Osteocyte (in vitro differentiated cells): ENCODE data around the gene MAP7. TPM values are rescaled to one million over a fixed set of nuclear protein-coding genes. Genes with fewer than 3 reads are reported as not detected.

Source experiments
- DNase-seq: peaks from one replicate; pipeline ENCODE4 v3.0.0; 2021; ENCODE audit warnings: mixed read lengths; ENCODE audit not compliant: unreplicated experiment; ENCODE audit errors: extremely low spot score
- H3K27ac Mint-ChIP-seq: one replicate; pipeline ENCODE4 v1.8.0; 2021; ENCODE audit warnings: mild to moderate bottlenecking, mixed read lengths; ENCODE audit not compliant: unreplicated experiment
- H3K27me3 Mint-ChIP-seq: one replicate; pipeline ENCODE4 v1.8.0; 2021; ENCODE audit warnings: mixed read lengths; ENCODE audit not compliant: unreplicated experiment
- H3K36me3 Mint-ChIP-seq: one replicate; pipeline ENCODE4 v1.8.0; 2021; ENCODE audit warnings: mixed read lengths; ENCODE audit not compliant: unreplicated experiment
- H3K4me1 Mint-ChIP-seq: one replicate; pipeline ENCODE4 v1.8.0; 2021; ENCODE audit warnings: mixed read lengths; ENCODE audit not compliant: unreplicated experiment
- H3K4me3 Mint-ChIP-seq: one replicate; pipeline ENCODE4 v1.8.0; 2021; ENCODE audit warnings: mild to moderate bottlenecking, moderate library complexity, mixed read lengths; ENCODE audit not compliant: unreplicated experiment
- H3K9me3 Mint-ChIP-seq: one replicate; pipeline ENCODE4 v1.8.0; 2021; ENCODE audit warnings: mixed read lengths; ENCODE audit not compliant: unreplicated experiment
- total RNA-seq: library from RNA; stranded (reverse); gene quantifications from 2 replicates; pipeline ENCODE4 v1.2.1, GENCODE V29; 2021
- TF ChIP-seq, protein P1 (sequence below): fragments of 200-600 bp; sonication (generic); IDR thresholded peaks from 2 replicates; pipeline ENCODE4 v1.5.0; 2021; ENCODE audit warnings: antibody characterized with exemption, mild to moderate bottlenecking, moderate library complexity

The MAP7 gene
- total RNA-seq, 1 donor from 2014 or later: 0.38 TPM

DNA sequence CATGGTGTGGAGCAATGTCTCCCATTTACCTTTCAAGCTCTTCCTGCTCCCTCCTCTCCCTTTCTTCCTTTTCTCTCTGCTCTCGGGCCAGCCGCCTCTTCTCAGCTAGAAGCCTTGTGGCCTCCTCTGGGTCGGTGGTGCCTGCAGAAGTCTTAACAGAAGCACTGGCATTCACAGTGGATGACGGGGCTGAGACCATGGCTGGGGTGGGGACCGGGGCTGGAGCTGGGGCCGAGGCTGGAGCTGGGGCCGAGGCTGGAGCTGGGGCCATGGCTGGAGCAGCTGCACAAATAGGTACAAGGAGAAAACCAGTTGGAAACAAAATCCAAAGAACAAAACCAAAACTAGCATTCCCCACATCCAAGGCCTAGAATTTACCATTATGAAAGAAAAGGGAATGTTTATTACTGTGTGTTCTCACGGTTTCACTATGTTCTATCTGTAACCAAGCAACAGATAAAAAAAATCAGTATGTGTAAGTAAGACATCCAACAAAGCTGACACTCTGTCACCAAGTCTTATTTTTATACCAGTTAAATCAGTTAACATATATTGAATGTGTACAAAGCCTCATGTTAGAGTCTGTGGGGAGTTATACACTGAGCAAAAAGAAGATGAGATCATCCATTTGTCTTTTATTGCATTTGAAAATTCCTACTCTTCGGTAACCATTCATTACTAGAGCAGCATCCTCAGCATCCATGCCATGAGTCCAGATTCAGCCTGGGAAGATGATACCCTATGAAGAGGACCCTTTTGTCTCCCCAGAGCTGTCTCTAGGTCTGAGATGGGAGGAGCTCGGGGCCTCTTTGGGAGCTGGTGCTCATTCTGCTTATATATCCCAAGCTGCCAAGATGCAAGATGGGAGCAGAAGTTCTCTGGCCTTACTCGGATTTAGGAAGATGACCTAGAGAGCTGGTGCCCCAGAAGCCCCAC is 187.5 kb downstream of the MAP7 start:
- Mint-ChIP-seq H3K36me3 (no peaks in the 10 kb centered on the region), H3K27me3 (peaks cover 38% of the 10 kb centered on the region), H3K27ac (no peak overlapping the region), H3K4me3 (no peak overlapping the region), H3K4me1 (no peaks in the 10 kb centered on the region), H3K9me3 (no peaks in the 10 kb centered on the region)
- DNase-seq: no peak
- TF ChIP-seq, protein P1, sequence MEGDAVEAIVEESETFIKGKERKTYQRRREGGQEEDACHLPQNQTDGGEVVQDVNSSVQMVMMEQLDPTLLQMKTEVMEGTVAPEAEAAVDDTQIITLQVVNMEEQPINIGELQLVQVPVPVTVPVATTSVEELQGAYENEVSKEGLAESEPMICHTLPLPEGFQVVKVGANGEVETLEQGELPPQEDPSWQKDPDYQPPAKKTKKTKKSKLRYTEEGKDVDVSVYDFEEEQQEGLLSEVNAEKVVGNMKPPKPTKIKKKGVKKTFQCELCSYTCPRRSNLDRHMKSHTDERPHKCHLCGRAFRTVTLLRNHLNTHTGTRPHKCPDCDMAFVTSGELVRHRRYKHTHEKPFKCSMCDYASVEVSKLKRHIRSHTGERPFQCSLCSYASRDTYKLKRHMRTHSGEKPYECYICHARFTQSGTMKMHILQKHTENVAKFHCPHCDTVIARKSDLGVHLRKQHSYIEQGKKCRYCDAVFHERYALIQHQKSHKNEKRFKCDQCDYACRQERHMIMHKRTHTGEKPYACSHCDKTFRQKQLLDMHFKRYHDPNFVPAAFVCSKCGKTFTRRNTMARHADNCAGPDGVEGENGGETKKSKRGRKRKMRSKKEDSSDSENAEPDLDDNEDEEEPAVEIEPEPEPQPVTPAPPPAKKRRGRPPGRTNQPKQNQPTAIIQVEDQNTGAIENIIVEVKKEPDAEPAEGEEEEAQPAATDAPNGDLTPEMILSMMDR: no peak

DNA sequence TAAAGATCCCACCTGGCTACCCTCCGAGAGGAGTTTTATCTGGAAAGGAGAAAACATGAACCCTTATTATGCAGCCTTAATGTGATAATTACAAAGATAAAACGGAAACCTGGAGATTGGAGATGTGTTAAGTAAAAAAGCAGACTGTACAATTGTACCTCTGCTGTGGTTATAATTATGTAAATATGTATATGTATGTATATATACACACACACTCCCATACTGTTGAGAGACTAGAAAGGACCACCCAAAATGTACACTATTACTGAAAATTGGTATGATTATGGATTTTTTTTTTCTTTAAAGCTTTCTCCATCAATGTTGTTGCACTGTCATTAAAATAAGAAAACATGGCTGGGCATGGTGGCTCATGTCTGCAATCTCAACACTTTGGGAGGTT is 188.4 kb downstream of the MAP7 start:
- H3K4me1 Mint-ChIP-seq: no peaks in the 10 kb centered on the region
- peaks cover 30% of the 10 kb centered on the region for H3K27me3 Mint-ChIP-seq
- no peak for DNase-seq
- H3K36me3 Mint-ChIP-seq: no peaks in the 10 kb centered on the region
- H3K9me3 Mint-ChIP-seq: no peaks in the 10 kb centered on the region
- TF ChIP-seq, protein P1: no peak
- no peak overlapping the region for H3K27ac Mint-ChIP-seq
- H3K4me3 Mint-ChIP-seq: no peak overlapping the region

DNA sequence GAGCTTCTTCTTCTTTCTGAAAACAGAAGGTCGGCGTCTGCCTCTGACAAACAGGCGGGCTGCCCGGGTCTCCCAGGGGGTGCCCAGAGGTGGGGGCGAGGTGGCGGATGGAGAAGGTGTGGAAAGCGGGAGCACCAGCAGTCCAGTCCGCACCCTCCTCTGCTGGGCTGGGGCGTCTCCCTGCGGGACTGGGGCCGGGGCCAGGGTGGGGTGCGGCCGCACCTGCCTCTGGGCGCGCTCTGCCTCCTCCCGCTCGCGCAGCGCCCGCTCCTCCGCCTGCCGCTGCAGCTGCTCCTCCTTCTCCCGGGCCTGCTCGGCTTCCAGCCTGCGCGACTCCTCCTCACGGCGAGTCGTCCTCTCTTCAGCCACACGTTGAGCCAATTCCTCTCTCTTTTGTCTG is 189.4 kb downstream of the MAP7 start:
- Mint-ChIP-seq H3K4me1 (no peaks in the 10 kb centered on the region), H3K4me3 (no peak overlapping the region), H3K9me3 (no peaks in the 10 kb centered on the region), H3K36me3 (no peaks in the 10 kb centered on the region), H3K27ac (no peak overlapping the region), H3K27me3 (peaks cover 25% of the 10 kb centered on the region)
- TF ChIP-seq, protein P1: no peak
- no peak for DNase-seq

DNA sequence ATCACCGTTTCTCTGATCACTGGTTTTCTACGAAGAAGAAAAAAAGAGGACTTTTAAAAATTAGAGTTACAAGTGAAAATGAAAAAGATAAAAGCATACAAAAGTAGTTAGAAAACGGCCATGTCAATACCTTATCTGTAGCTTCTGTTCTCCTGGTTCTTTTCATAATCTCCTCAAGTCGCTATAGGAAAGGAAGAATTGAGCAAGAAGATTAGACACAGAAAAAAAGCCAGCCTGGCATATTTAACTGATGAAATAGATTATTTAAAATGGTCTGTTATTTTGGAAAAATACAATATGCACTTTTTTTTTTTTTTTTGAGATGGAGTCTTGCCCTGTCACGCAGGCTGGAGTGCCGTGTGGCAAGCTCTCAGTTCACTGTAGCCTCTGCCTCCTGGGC is 190.4 kb downstream of the MAP7 start:
- peaks cover 18% of the 10 kb centered on the region for H3K27me3 Mint-ChIP-seq

More for the DNA sequence above, 190.4 kb downstream of the MAP7 start:
- no peaks in the 10 kb centered on the region for H3K4me1 Mint-ChIP-seq
- no peak overlapping the region for H3K4me3 Mint-ChIP-seq
- DNase-seq: no peak
- no peak overlapping the region for H3K27ac Mint-ChIP-seq
- H3K36me3 Mint-ChIP-seq: no peaks in the 10 kb centered on the region
- no peaks in the 10 kb centered on the region for H3K9me3 Mint-ChIP-seq
- TF ChIP-seq, protein P1: no peak
